MM.1S (cell line): ENCODE results near the gene HCFC2.

Source experiments
- EZH2 ChIP-seq: fragments of 300-600 bp; sonication (generic); optimal IDR thresholded peaks from 2 replicates; pipeline ENCODE3; 2017; ENCODE audit warnings: low read depth, mild to moderate bottlenecking, antibody characterized with exemption, low read length, mixed read lengths
- EZH2phosphoT487 ChIP-seq: fragments of 300-600 bp; sonication (generic); IDR thresholded peaks from 2 replicates; pipeline ENCODE4 v1.6.1; 2018; ENCODE audit warnings: antibody characterized with exemption, low read length

- no peak for TF ChIP-seq EZH2phosphoT487
- TF ChIP-seq EZH2: no peak
These were observed 86.1 kb downstream of the HCFC2 start for GRCh38 chr12:104150416-104150815.
